KOPT-K1 (cell line): Measurements from ENCODE around the gene ASS1.
"Not testable (repeated sequence)": the region's sequence is repeated elsewhere in the genome, so short reads cannot be mapped to it uniquely, and the experiment has no call there.

Experiments used
- H3K27ac ChIP-seq: fragments of 200-600 bp; sonication (generic); 2 replicates; pipeline ENCODE4 v1.5.1; 2016; ENCODE audit warnings: antibody characterized with exemption, mild to moderate bottlenecking, low read depth, low read length; ENCODE audit not compliant: poor library complexity, severe bottlenecking
- H3K36me3 ChIP-seq: fragments of 200-600 bp; sonication (generic); 2 replicates; pipeline ENCODE4 v1.5.1; 2017; ENCODE audit warnings: antibody characterized with exemption, mild to moderate bottlenecking, low read length, moderate library complexity; ENCODE audit not compliant: insufficient read depth
- H3K9me3 ChIP-seq: fragments of 200-600 bp; sonication (generic); 2 replicates; pipeline ENCODE4 v1.5.1; 2017; ENCODE audit warnings: antibody characterized with exemption, low read length, mild to moderate bottlenecking; ENCODE audit not compliant: insufficient read depth, poor library complexity, severe bottlenecking

Gene ASS1

GRCh38 chr9:130444565-130445221 is at the start of gene ASS1:
Gene ASS1, plus strand, starts transcription at chr9:130444961. Its CDS starts 7,268 bp downstream, at chr9:130452229.
- H3K27ac ChIP-seq, result no peak within 1 kb of the TSS
- no peaks in the 10 kb centered on the region for H3K36me3 ChIP-seq
- H3K9me3 ChIP-seq, result peaks cover 10% of the 10 kb centered on the region

- no peaks in the 10 kb centered on the region for H3K36me3 ChIP-seq
- no peaks in the 10 kb centered on the region for H3K9me3 ChIP-seq
- H3K27ac ChIP-seq, result no peak overlapping the region
Measured at GRCh38 chr9:130395810-130396435, 48.8 kb upstream of the ASS1 start.

GRCh38 chr9:130396581-130396980 is 48.2 kb upstream of the ASS1 start:
- Histone ChIP-seq H3K27ac (no peak overlapping the region), H3K36me3 (no peaks in the 10 kb centered on the region), H3K9me3 (no peaks in the 10 kb centered on the region)

GRCh38 chr9:130398487-130399240 is 46.1 kb upstream of the ASS1 start:
- Histone ChIP-seq H3K27ac (no peak overlapping the region), H3K9me3 (no peaks in the 10 kb centered on the region), H3K36me3 (no peaks in the 10 kb centered on the region)

DNA sequence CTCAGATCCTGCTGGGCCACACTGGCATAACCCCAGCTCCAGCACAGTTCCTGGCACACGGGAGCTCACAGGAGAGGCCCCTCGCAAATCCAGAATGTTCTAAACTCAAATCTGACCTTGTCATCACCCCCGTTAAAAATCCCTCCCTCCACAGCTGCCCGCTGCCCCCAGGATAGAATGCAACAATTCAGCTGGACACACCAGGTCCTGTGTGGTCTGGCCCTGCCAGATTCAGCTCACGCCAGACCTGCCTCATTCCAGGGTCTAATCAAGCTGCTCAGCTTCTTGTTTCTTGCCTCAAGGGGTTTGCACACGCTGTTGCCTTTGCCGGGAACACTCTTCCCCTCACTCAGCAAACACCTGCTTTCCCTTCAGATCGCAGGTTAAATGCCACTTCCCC is 45.0 kb upstream of the ASS1 start:
- Histone ChIP-seq H3K27ac (no peak overlapping the region), H3K9me3 (no peaks in the 10 kb centered on the region), H3K36me3 (no peaks in the 10 kb centered on the region)

- no peak overlapping the region for H3K27ac ChIP-seq
- no peaks in the 10 kb centered on the region for H3K9me3 ChIP-seq
- no peaks in the 10 kb centered on the region for H3K36me3 ChIP-seq
Measured at GRCh38 chr9:130400870-130401269, 43.9 kb upstream of the ASS1 start.

- not testable (repeated sequence) for H3K27ac ChIP-seq, H3K36me3 ChIP-seq, H3K9me3 ChIP-seq
Measured at GRCh38 chr9:130401742-130402141, 43.0 kb upstream of the ASS1 start.

DNA sequence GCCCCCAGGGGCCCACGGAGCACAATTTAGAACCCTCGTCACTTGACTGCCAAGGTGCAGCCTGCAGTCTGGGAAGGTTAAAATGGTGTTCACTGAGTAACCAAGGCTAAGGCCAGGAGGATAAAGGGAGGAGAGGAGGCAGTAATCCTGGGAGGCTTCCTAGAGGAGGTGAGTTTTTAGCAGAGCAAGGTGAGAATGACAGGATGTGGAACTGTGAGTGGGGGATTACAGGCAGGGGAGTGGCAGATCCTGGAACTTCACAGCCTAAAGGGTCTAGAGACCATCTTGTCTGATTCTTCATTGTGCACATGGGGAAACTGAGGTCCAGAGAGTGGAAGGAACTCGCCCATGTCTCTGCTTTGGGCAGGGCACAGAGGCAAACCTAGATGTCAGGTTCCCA is 42.5 kb upstream of the ASS1 start:
- Histone ChIP-seq H3K36me3 (no peaks in the 10 kb centered on the region), H3K9me3 (no peaks in the 10 kb centered on the region), H3K27ac (no peak overlapping the region)

- H3K9me3 ChIP-seq, result no peaks in the 10 kb centered on the region
- no peak overlapping the region for H3K27ac ChIP-seq
- no peaks in the 10 kb centered on the region for H3K36me3 ChIP-seq
Measured at GRCh38 chr9:130402645-130403440, 41.9 kb upstream of the ASS1 start.

DNA sequence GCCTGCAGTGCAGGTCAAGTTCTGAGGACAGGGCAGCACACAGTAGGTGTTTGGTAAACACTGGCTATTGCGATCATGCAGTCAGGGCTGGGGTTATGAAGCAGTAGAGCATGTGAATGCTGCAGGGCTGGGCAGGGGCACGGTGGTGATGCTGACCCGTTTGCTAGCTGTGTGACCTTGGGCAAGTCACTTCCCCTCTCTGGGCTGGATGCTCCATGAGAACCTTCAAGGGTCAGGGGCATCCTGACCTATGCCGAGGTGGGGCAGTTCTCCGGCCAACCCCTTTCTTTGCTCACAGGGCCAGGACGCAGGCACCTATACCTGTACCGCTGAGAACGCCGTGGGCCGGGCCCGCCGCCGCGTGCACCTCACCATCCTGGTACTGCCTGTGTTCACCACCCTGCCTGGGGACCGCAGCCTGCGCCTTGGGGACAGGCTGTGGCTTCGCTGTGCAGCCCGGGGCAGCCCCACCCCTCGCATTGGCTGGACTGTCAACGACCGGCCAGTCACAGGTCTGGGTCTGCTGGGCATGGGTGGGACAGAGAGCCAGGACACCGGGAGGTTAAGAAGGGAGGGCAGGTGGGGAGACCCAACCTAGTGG is 39.0 kb upstream of the ASS1 start:
- no peak overlapping the region for H3K27ac ChIP-seq
- no peaks in the 10 kb centered on the region for H3K36me3 ChIP-seq
- no peaks in the 10 kb centered on the region for H3K9me3 ChIP-seq

DNA sequence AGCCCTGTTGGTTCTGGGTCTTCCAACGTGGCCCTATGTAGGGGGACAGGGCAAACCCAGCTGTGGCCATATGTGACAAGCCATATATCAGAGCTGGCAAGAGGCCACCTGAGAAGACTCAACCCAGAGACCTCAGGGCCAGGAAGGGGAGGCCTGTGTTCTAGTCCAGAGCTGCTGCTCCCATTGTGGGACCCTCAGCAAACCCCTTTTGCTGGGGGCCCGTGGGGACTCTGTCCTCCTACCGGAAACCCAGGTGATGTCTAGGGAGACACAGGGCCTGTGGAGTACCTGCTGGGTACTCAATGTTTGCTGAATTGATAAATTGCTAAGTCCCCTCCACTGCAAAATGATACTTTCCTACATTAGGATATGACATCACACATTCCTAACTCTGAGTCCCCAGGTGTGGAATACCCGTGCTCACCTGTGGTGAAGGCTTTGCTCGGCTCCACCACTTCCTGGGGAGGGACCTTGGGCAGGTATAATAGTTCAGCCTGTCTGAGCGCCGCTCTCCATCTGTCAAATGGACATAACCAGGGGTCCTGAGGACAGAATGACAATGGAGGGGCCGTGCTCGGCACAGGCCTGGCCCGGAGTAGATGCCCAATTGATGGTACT is 38.4 kb upstream of the ASS1 start:
- no peaks in the 10 kb centered on the region for H3K9me3 ChIP-seq

DNA sequence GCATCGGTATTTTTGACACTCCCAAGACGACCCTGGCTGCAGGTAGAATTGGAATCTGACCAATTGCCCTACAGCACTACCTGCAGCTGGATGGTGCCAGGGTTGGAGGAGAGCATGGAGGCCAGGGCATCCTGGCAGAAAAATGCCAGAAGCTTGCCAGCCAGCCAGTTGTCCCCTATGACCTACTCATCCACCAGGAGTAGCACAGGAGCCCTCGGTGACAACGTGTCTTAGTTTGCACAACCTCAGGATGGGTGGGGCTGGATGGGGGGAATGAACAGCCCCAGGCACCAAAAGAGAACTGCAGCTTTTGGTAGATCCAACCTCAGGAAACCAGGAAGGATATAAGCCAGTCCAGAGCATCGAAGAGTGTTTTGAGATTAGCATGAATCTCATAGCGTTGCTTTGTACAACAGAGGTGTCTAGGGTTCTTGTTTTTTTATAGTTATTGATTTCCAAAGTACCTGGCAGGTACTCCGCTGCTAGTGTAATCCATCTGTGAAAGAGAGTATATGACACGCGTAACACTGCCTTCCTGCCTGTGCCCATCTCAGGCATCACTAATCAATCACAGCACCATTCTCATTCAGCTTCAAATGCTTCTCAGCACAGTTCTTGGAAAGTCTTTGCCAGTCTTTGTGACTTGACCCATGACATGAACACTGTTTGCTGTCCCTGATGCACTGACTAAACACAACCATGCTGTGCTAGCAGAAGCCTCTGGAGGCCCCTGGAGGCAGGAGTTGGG is 36.7 kb upstream of the ASS1 start:
- H3K27ac ChIP-seq, result no peak overlapping the region
- H3K9me3 ChIP-seq, result no peaks in the 10 kb centered on the region

More for the DNA sequence above, 38.4 kb upstream of the ASS1 start:
- Histone ChIP-seq H3K27ac (no peak overlapping the region), H3K36me3 (no peaks in the 10 kb centered on the region)

DNA sequence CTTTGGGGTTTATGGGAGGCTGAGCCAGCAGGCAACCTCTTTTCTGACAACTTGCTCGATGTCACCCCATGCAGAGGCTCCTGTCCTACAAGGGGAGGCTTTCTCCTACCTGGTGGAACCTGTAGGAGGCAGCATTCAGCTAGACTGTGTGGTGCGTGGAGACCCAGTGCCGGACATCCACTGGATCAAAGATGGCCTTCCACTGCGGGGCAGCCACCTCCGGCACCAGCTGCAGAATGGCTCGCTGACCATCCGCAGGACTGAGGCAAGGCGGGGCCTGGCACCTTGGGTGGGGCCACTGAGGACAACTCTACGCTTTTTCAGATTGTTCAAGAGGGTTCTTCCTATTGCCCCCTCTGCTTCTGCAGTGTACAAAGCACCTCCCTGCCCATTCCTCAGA is 36.1 kb upstream of the ASS1 start:
- H3K27ac ChIP-seq, result no peak overlapping the region

More for the DNA sequence above, 36.7 kb upstream of the ASS1 start:
- H3K36me3 ChIP-seq, result no peaks in the 10 kb centered on the region

GRCh38 chr9:130409246-130409645 is 35.5 kb upstream of the ASS1 start:
- H3K27ac ChIP-seq, result no peak overlapping the region
- H3K36me3 ChIP-seq, result no peaks in the 10 kb centered on the region
- H3K9me3 ChIP-seq, result no peaks in the 10 kb centered on the region

More for the DNA sequence above, 36.1 kb upstream of the ASS1 start:
- no peaks in the 10 kb centered on the region for H3K9me3 ChIP-seq
- no peaks in the 10 kb centered on the region for H3K36me3 ChIP-seq
